Breast epithelium (tissue), 3 donors: ENCODE data around the gene PIK3R5.

Source experiments
- POLR2A ChIP-seq: fragments of 450-650 bp; IDR thresholded peaks from one replicate; pipeline ENCODE4 v1.6.1; 2016; ENCODE audit warnings: antibody characterized with exemption, mild to moderate bottlenecking, moderate library complexity
- TF ChIP-seq, protein P1 (sequence below), 3 donors: fragments of 450-650 bp; IDR thresholded peaks; one replicate each; pipeline ENCODE4 v1.5.1; 2016 to 2017; ENCODE audit warnings: antibody characterized with exemption in 3 of 3, mild to moderate bottlenecking in 3 of 3, moderate library complexity in 3 of 3

DNA sequence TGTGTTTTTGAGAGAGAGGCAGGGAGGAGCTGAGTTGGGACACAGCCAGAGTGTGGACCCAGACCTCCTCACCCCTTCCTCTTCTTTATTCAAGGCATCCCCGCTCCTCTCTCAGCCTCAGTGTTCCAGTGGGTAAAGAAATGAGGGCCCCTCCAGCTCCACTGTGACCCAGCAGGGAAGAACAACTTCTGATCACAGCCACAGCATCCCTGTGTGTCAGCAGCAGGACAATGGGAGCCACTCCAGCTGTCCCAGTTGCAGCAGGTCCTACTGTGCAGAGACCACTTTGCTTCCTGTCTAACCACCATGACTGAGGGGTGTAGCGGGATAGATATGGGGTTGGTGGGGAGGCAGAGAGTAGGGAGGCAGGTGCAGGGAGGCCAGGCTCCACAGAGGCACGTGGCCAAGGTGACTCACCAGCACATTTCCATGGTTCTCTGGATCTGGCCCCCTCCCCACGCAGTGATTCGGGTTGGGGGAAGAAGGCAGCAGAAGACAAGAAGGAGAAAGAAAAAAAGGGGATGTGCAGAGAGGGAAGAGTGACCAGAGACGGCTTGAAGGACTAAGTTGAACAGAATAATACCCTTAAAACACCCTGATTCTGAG is 24.5 kb downstream of the PIK3R5 start:
- TF ChIP-seq POLR2A, result no peak
- TF ChIP-seq, protein P1, sequence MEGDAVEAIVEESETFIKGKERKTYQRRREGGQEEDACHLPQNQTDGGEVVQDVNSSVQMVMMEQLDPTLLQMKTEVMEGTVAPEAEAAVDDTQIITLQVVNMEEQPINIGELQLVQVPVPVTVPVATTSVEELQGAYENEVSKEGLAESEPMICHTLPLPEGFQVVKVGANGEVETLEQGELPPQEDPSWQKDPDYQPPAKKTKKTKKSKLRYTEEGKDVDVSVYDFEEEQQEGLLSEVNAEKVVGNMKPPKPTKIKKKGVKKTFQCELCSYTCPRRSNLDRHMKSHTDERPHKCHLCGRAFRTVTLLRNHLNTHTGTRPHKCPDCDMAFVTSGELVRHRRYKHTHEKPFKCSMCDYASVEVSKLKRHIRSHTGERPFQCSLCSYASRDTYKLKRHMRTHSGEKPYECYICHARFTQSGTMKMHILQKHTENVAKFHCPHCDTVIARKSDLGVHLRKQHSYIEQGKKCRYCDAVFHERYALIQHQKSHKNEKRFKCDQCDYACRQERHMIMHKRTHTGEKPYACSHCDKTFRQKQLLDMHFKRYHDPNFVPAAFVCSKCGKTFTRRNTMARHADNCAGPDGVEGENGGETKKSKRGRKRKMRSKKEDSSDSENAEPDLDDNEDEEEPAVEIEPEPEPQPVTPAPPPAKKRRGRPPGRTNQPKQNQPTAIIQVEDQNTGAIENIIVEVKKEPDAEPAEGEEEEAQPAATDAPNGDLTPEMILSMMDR (IDR thresholded peaks at IDR 0.05), result no peak
